HEK293 (cell line): ENCODE measurements around the gene SYNE1.

ENCODE experiments used
- TCF7L2 ChIP-seq: IDR thresholded peaks from 2 replicates; pipeline ENCODE4 v1.6.1; 2011; ENCODE audit warnings: low read depth, mild to moderate bottlenecking, inconsistent platforms, low read length, moderate library complexity, borderline replicate concordance
- ZNF292 ChIP-seq: fragments of 450-650 bp; formaldehyde crosslinking; IDR thresholded peaks from 2 replicates; pipeline ENCODE4 v1.5.1; 2016; ENCODE audit warnings: low read depth, missing biosample characterization, missing genetic modification characterization, borderline replicate concordance
- TF ChIP-seq, protein P1 (sequence below): fragments of 450-650 bp; formaldehyde crosslinking; IDR thresholded peaks from 2 replicates; pipeline ENCODE4 v1.5.1; 2016; ENCODE audit warnings: missing biosample characterization, missing genetic modification characterization
- TF ChIP-seq, protein P2 (sequence below): sonication (generic); formaldehyde crosslinking; IDR thresholded peaks from 2 replicates; pipeline ENCODE4 v1.8.1; 2022; ENCODE audit warnings: mild to moderate bottlenecking, moderate library complexity, missing genetic modification reagents

DNA sequence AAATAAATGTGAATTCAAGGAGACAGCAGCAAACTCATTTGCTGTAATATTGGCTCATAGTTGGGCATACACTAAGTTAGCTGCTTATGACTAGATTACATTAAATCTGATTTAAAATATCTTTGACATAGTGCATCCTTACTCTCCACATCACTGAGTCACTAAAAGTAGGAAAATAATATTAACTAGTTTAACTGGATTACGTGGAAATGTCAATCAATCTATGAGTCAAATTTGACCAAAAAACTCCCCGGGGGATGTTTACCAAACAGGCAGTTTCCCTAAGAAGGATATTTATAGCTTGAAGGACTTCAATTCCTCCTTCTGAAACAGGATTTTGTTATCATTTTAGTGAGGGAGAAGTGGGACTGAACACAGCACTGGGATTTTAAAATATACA, 463.2 kb downstream of the SYNE1 start:
- TF ChIP-seq TCF7L2 (no peak), ZNF292 (no peak)
- TF ChIP-seq, protein P1, sequence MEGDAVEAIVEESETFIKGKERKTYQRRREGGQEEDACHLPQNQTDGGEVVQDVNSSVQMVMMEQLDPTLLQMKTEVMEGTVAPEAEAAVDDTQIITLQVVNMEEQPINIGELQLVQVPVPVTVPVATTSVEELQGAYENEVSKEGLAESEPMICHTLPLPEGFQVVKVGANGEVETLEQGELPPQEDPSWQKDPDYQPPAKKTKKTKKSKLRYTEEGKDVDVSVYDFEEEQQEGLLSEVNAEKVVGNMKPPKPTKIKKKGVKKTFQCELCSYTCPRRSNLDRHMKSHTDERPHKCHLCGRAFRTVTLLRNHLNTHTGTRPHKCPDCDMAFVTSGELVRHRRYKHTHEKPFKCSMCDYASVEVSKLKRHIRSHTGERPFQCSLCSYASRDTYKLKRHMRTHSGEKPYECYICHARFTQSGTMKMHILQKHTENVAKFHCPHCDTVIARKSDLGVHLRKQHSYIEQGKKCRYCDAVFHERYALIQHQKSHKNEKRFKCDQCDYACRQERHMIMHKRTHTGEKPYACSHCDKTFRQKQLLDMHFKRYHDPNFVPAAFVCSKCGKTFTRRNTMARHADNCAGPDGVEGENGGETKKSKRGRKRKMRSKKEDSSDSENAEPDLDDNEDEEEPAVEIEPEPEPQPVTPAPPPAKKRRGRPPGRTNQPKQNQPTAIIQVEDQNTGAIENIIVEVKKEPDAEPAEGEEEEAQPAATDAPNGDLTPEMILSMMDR = no peak
- TF ChIP-seq, protein P2, sequence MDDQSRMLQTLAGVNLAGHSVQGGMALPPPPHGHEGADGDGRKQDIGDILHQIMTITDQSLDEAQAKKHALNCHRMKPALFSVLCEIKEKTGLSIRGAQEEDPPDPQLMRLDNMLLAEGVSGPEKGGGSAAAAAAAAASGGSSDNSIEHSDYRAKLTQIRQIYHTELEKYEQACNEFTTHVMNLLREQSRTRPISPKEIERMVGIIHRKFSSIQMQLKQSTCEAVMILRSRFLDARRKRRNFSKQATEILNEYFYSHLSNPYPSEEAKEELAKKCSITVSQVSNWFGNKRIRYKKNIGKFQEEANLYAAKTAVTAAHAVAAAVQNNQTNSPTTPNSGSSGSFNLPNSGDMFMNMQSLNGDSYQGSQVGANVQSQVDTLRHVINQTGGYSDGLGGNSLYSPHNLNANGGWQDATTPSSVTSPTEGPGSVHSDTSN (CRISPR knock-in tag) = no peak
